H1 (cell line): Measurements from ENCODE around the gene C2orf81. TPM values are rescaled to one million over a fixed set of nuclear protein-coding genes. Genes with fewer than 3 reads are reported as not detected.
"Not testable (repeated sequence)": the region's sequence is repeated elsewhere in the genome, so short reads cannot be mapped to it uniquely, and the experiment has no call there.

Experiments
- CTCF ChIA-PET: fragments of 300-600 bp; sonication (Branson Sonifier 250); formaldehyde crosslinking; loops from one replicate; lab custom pipeline; 2021; ENCODE audit not compliant: partially characterized antibody; lab: Charles Lee
- POLR2A ChIA-PET: fragments of 300-600 bp; sonication (Branson Sonifier 250); formaldehyde crosslinking; loops from one replicate; lab custom pipeline; 2021; ENCODE audit warnings: inconsistent platforms; ENCODE audit not compliant: partially characterized antibody; lab: Charles Lee
- DNase-seq, 2 experiments: peaks; one replicate each; pipeline versions ENCODE4 v3.0.0 to v3.0.0-alpha.2; 2010 to 2022; ENCODE audit warnings: low spot score in 2 of 2, low read depth in 1 of 2, mixed read lengths in 1 of 2
- FAIRE-seq: peaks from 2 replicates; lab custom pipeline; 2011; peaks lifted over from hg19 to GRCh38; lab: Jason Lieb, UNC
- H2AFZ ChIP-seq: 2 replicates; pipeline ENCODE4 v1.8.1; 2012; ENCODE audit warnings: low read length, inconsistent platforms
- H2AK5ac ChIP-seq: 2 replicates; pipeline ENCODE4 v1.6.1; 2013; ENCODE audit warnings: low read depth, low read length
- H2BK120ac ChIP-seq: replicated peaks from 2 replicates; pipeline ENCODE3; 2013; ENCODE audit warnings: low read depth, low read length, inconsistent platforms
- H2BK12ac ChIP-seq: 2 replicates; pipeline ENCODE4 v1.6.1; 2013; ENCODE audit warnings: low read depth, low read length
- H2BK15ac ChIP-seq: 2 replicates; pipeline ENCODE4 v1.6.1; 2013; ENCODE audit warnings: low read length
- H2BK20ac ChIP-seq: 2 replicates; pipeline ENCODE4 v1.6.1; 2013; ENCODE audit warnings: low read length
- H2BK5ac ChIP-seq: 2 replicates; pipeline ENCODE4 v1.6.1; 2013; ENCODE audit warnings: low read depth, low read length
- H3K14ac ChIP-seq: 2 replicates; pipeline ENCODE4 v1.6.1; 2013; ENCODE audit warnings: inconsistent platforms; ENCODE audit not compliant: insufficient read length
- H3K18ac ChIP-seq: 2 replicates; pipeline ENCODE4 v1.6.1; 2013; ENCODE audit warnings: low read length; ENCODE audit errors: extremely low read depth
- H3K23ac ChIP-seq: 2 replicates; pipeline ENCODE4 v1.6.1; 2013; ENCODE audit warnings: inconsistent platforms; ENCODE audit not compliant: insufficient read length
- H3K23me2 ChIP-seq: 2 replicates; pipeline ENCODE4 v1.6.1; 2013; ENCODE audit warnings: low read depth, low read length
- H3K27ac ChIP-seq: 2 replicates; pipeline ENCODE4 v1.6.1; 2011; ENCODE audit warnings: low read depth, low read length, inconsistent platforms
- H3K27me3 ChIP-seq, 4 experiments: replicated peaks in 1 of 4; 1 replicate in 1 of 4; 2 replicates in 3 of 4; pipeline versions ENCODE4 v1.6.1 to v1.8.1; 2011 to 2013; ENCODE audit warnings: low read length in 3 of 4, mild to moderate bottlenecking in 3 of 4, inconsistent platforms in 2 of 4, mixed read lengths in 2 of 4, moderate library complexity in 1 of 4; ENCODE audit not compliant: control insufficient read depth in 3 of 4, insufficient read depth in 3 of 4; ENCODE audit errors: extremely low read depth in 1 of 4
- H3K36me3 ChIP-seq, 4 experiments: 2 replicates each; pipeline versions ENCODE4 v1.6.1 to v1.8.1; 2011 to 2013; ENCODE audit warnings: mild to moderate bottlenecking in 4 of 4, low read length in 3 of 4, moderate library complexity in 2 of 4, control low read depth in 1 of 4, inconsistent platforms in 1 of 4; ENCODE audit not compliant: insufficient read depth in 4 of 4, control insufficient read depth in 2 of 4
- H3K4ac ChIP-seq: replicated peaks from 2 replicates; pipeline ENCODE3; 2013; ENCODE audit warnings: low read length, low read depth, mixed read lengths, inconsistent platforms; ENCODE audit not compliant: insufficient read length
- H3K4me1 ChIP-seq, 4 experiments: replicated peaks in 1 of 4; 1 replicate in 1 of 4; 2 replicates in 3 of 4; pipeline versions ENCODE4 v1.6.1 to v1.8.1; 2011 to 2013; ENCODE audit warnings: low read length in 3 of 4, inconsistent platforms in 2 of 4, mixed read lengths in 1 of 4; ENCODE audit not compliant: insufficient read depth in 4 of 4, control insufficient read depth in 3 of 4
- H3K4me2 ChIP-seq, 2 experiments: 2 replicates each; pipeline versions ENCODE4 v1.6.1 to v1.8.1; 2011 to 2013; ENCODE audit warnings: low read depth in 2 of 2, low read length in 2 of 2, control low read depth in 1 of 2, inconsistent platforms in 1 of 2, mild to moderate bottlenecking in 1 of 2; ENCODE audit not compliant: insufficient read depth in 1 of 2
- H3K4me3 ChIP-seq, 4 experiments: fragments of 200-600, 300-600 bp in 1 of 4; sonication (generic), shearing (Covaris generic), sonication (Bioruptor Twin) in 1 of 4; 2 replicates each; pipeline versions ENCODE4 v1.5.1 to v1.8.1; 2011 to 2016; ENCODE audit warnings: low read length in 4 of 4, low read depth in 3 of 4, control low read depth in 2 of 4, inconsistent platforms in 2 of 4, mild to moderate bottlenecking in 2 of 4, mixed read lengths in 1 of 4, moderate library complexity in 1 of 4; ENCODE audit not compliant: insufficient read depth in 2 of 4; ENCODE audit errors: extremely low read depth in 1 of 4
- H3K56ac ChIP-seq: replicated peaks from 2 replicates; pipeline ENCODE3; 2013; ENCODE audit warnings: low read depth, mild to moderate bottlenecking, mixed read lengths, low read length, inconsistent platforms; ENCODE audit not compliant: insufficient read length
- H3K79me1 ChIP-seq: 2 replicates; pipeline ENCODE4 v1.6.1; 2013; ENCODE audit warnings: low read depth, low read length, control low read depth
- H3K79me2 ChIP-seq, 2 experiments: 2 replicates each; pipeline versions ENCODE4 v1.6.1 to v1.8.1; 2012 to 2013; ENCODE audit warnings: low read length in 2 of 2, mild to moderate bottlenecking in 2 of 2, inconsistent platforms in 1 of 2; ENCODE audit not compliant: insufficient read depth in 2 of 2, control insufficient read depth in 1 of 2
- H3K9ac ChIP-seq, 4 experiments: replicated peaks in 1 of 4; 1 replicate in 1 of 4; 2 replicates in 3 of 4; pipeline versions ENCODE4 v1.6.1 to v1.8.1; 2011 to 2013; ENCODE audit warnings: low read depth in 3 of 4, low read length in 3 of 4, control low read depth in 2 of 4, mild to moderate bottlenecking in 2 of 4, moderate library complexity in 2 of 4, inconsistent platforms in 1 of 4; ENCODE audit errors: extremely low read depth in 1 of 4
- H3K9me3 ChIP-seq, 2 experiments: 2 replicates each; pipeline versions ENCODE4 v1.6.1 to v1.8.1; 2012 to 2013; ENCODE audit warnings: mild to moderate bottlenecking in 2 of 2, moderate library complexity in 2 of 2, control low read depth in 1 of 2, inconsistent platforms in 1 of 2, low read depth in 1 of 2, low read length in 1 of 2, mixed read lengths in 1 of 2; ENCODE audit not compliant: insufficient read depth in 2 of 2
- H4K20me1 ChIP-seq, 2 experiments: replicated peaks in 1 of 2; 2 replicates each; pipeline versions ENCODE3 to v1.8.1; 2011 to 2013; ENCODE audit warnings: inconsistent platforms in 2 of 2, low read length in 2 of 2, mild to moderate bottlenecking in 1 of 2; ENCODE audit not compliant: insufficient read depth in 2 of 2, control insufficient read depth in 1 of 2
- H4K5ac ChIP-seq: 2 replicates; pipeline ENCODE4 v1.6.1; 2013; ENCODE audit warnings: low read length, low read depth, mixed read lengths, inconsistent platforms; ENCODE audit not compliant: insufficient read length
- H4K8ac ChIP-seq: 2 replicates; pipeline ENCODE4 v1.8.0; 2013; ENCODE audit warnings: mild to moderate bottlenecking, moderate library complexity, low read length, inconsistent platforms; ENCODE audit not compliant: insufficient read depth; ENCODE audit errors: extremely low read depth
- H4K91ac ChIP-seq: replicated peaks from 2 replicates; pipeline ENCODE3; 2013; ENCODE audit warnings: low read length, mixed read lengths, inconsistent platforms; ENCODE audit not compliant: insufficient read length
- WGBS, 2 experiments: shearing (Covaris generic) in 1 of 2; methylation state at CpG; one replicate each; pipeline versions ENCODE4 v1.1.6 to v1.1.7; 2013 to 2015; ENCODE audit warnings: low lambda C conversion rate in 2 of 2, mixed read lengths in 2 of 2, inconsistent platforms in 1 of 2, low coverage in 1 of 2, missing lambda C conversion rate in 1 of 2; ENCODE audit not compliant: insufficient replicate concordance in 2 of 2, insufficient coverage in 1 of 2, insufficient read length in 1 of 2; ENCODE audit errors: extremely low coverage in 1 of 2, missing lambda C conversion rate in 1 of 2; 5-methylcytosine and 5-hydroxymethylcytosine counted together
- polyA plus RNA-seq, 7 experiments: library from polyadenylated mRNA; depleted of rRNA in 3 of 7; stranded (reverse) in 5 of 7; unstranded in 2 of 7; fragments of >200 nt in 5 of 7; fragments of 200-250 nt in 2 of 7; gene quantifications; 1 replicate in 5 of 7; 2 replicates in 1 of 7; 4 replicates in 1 of 7; pipeline versions ENCODE4 v1.2.1 to v1.2.3, GENCODE V29; 2011 to 2013; ENCODE audit warnings: missing spikeins in 2 of 7, mixed read lengths in 2 of 7
- total RNA-seq: library from RNA; stranded (reverse); fragmentation: NEBNext Ultra II Directional; extraction: Animal tissue kit (Norgen Biotek cat#: 25700); gene quantifications from 2 replicates; pipeline ENCODE4 v1.2.1, GENCODE V29; 2021

Gene C2orf81
- total and polyA plus RNA-seq, 2 of the 8 experiments (the other 6 are each of a cell fraction or from before 2014, with no cell fraction given) = 1.6 to 3.3 TPM

GRCh38 chr2:74460187-74460586, 38.8 kb upstream of the C2orf81 start:
- DNase-seq, H3K4me3 ChIP-seq, H3K18ac ChIP-seq, H2BK15ac ChIP-seq, H3K23ac ChIP-seq, H2BK12ac ChIP-seq, H4K5ac ChIP-seq, H3K79me1 ChIP-seq, H3K14ac ChIP-seq, FAIRE-seq, H3K4ac ChIP-seq, H4K20me1 ChIP-seq, H2BK20ac ChIP-seq, H3K4me2 ChIP-seq, H4K8ac ChIP-seq, H2AK5ac ChIP-seq, H3K9me3 ChIP-seq, H2BK5ac ChIP-seq, H3K56ac ChIP-seq, H3K27me3 ChIP-seq, H3K9ac ChIP-seq, H2AFZ ChIP-seq, H4K91ac ChIP-seq, H2BK120ac ChIP-seq, H3K27ac ChIP-seq: not testable (repeated sequence)
- POLR2A ChIA-PET = interaction anchor here (1.1 to 10.5 kb wide), 4 partner anchors 13 to 98 kb away, joined by 4 to 89 read pairs (median 76); partner anchors contain the start of genes CCDC142, MRPL53, RTKN and TTC31
- 94% methylated on average over 9 of the region's 10 CpGs; no CpG with 5 or more reads in 1 of the 2 experiments for WGBS, 2 experiments
- Histone ChIP-seq H3K23me2 (peaks cover 21% of the 10 kb centered on the region), H3K4me1 (peaks cover 0 to 10% (median 2%) of the 10 kb centered on the region in 4 experiments; a peak in 5 of 7 replicates), H3K36me3 (peaks cover 0 to 12% (median 2%) of the 10 kb centered on the region in 4 experiments; a peak in 4 of 8 replicates), H3K79me2 (peaks cover 0 to 15% of the 10 kb centered on the region in 2 experiments; a peak in 1 of 4 replicates)
- CTCF ChIA-PET = interaction anchor here (1.0 to 10.5 kb wide), 7 partner anchors 14 to 128 kb away, joined by 3 to 86 read pairs (median 6); partner anchors contain the start of genes CCDC142, MRPL53 and TTC31
